ENCODE measurements around the gene GLP2R.

GRCh38 chr17:9833922-9834321 is 8.2 kb downstream of the GLP2R start:
- TF ChIP-seq CTCF (IDR thresholded peaks at IDR 0.05): no peak
- TF ChIP-seq POLR2A (IDR thresholded peaks at IDR 0.05): no peak

Data from heart left ventricle (tissue), 13 donors.